Suppressor macrophage treated with lipopolysaccharide for 1 hour (primary cell): Measurements from ENCODE around the gene SRGAP2.

Source experiments
- DNase-seq, 3 donors: peaks; one replicate each; pipeline ENCODE4 v3.0.0-alpha.2; 2020 to 2022

SRGAP2 gene

DNA sequence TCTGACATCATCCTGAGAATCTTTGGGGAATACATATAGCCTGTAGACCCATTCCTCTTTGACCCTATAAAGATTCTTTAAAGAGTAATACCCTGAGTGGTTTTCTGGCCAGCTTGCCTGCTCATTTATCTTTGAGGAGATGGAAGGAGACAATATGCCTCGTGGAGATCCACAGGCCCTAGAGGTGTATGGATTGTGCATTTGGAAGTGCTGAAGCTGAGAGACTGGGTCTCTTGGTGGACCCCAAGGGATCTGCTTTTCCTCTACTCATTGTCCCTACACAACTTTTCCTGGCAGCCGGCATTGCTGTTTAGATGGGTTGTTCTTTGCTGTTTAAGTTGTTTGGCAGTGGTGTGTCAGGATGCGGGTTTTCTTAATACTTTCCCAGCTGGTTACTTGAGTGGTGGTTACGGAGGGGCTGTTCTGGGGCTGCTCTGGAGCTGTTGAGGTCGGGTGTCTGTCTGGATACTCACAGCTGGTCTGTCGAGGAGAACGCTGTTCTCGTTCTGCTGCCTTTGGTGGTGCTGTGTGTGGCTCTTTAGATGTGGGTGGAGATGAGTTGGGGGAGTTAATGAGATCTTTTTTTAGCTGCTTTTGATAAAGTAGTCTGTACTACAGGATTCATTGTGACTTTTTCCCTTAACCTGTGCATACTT is 49.5 kb downstream of the SRGAP2 start:
- DNase-seq = peak in 2 of 3 donors; percentile 0 to 17
